Sciatic nerve (tissue), 1 donor: ENCODE results near the gene AZI2. TPM values are rescaled to one million over a fixed set of nuclear protein-coding genes. Genes with fewer than 3 reads are reported as not detected.

Source experiments
- total RNA-seq: library from RNA; stranded (reverse); fragmentation: NEBNext Ultra II Directional; extraction: Animal tissue kit (Norgen Biotek cat#: 25700); gene quantifications from one replicate; pipeline ENCODE4 v1.2.1, GENCODE V29; 2021
- donor health status: DM: no; HTN: no; CAD: no.

Gene AZI2
- total RNA-seq, 1 donor from 2014 or later: 80.7 TPM

Other genes with a start within 250 kb of the AZI2 start
- gene CMC1, start 107.2 kb downstream of the AZI2 start, total RNA-seq: 17.0 TPM
- 3.3 TPM for gene ZCWPW2, start 103 bp downstream of the AZI2 start, total RNA-seq